ENCODE data around the gene SORCS2.

GRCh38 chr4:7289589-7289988 is 97.3 kb downstream of the SORCS2 start:
- TF ChIP-seq POLR2A (IDR thresholded peaks at IDR 0.05) (no peak), CTCF (IDR thresholded peaks at IDR 0.05) (no peak)
